ENCODE data around the gene FAM163A. TPM values are rescaled to one million over a fixed set of nuclear protein-coding genes. Genes with fewer than 3 reads are reported as not detected.

The FAM163A gene
- total RNA-seq, 1 experiment from 2014 or later: 0.46 TPM

GRCh38 chr1:179729881-179730280, 13.2 kb upstream of the FAM163A start:
- H3K14ac ChIP-seq (ENCODE audit: insufficient read depth, low read length): no peak overlapping the region
- no peak overlapping the region for H2BK12ac ChIP-seq (ENCODE audit: insufficient read length, low read depth, low read length)
- H3K27me3 ChIP-seq (ENCODE audit: insufficient read depth, low read length): no peaks in the 10 kb centered on the region
- no peak overlapping the region for H3K18ac ChIP-seq (ENCODE audit: insufficient read length, low read depth, low read length)
- no peak for DNase-seq
- H3K79me1 ChIP-seq (ENCODE audit: insufficient read depth, low read depth, low read length, poor library complexity, severe bottlenecking): no peaks in the 10 kb centered on the region
- no peak overlapping the region for H4K91ac ChIP-seq (ENCODE audit: insufficient read length, low read depth, low read length)
- no peak overlapping the region for H2BK15ac ChIP-seq (ENCODE audit: low read depth, low read length)
- no peak overlapping the region for H2AFZ ChIP-seq (ENCODE audit: low read length)
- H3K36me3 Mint-ChIP-seq (ENCODE audit: insufficient read depth in 1 of 3, low read depth in 3 of 3): no peaks in the 10 kb centered on the region
- H3T11ph ChIP-seq (ENCODE audit: low read length): no peak overlapping the region
- no peaks in the 10 kb centered on the region for H3K79me2 ChIP-seq (ENCODE audit: insufficient read depth, low read length)
- no peaks in the 10 kb centered on the region for H3K4me1 ChIP-seq (ENCODE audit: insufficient read depth, low read length)
- H2BK20ac ChIP-seq (ENCODE audit: low read depth, low read length, poor library complexity, severe bottlenecking): no peak overlapping the region
- no peak overlapping the region for H2BK5ac ChIP-seq (ENCODE audit: insufficient read length, low read length)
- no peak overlapping the region for H2BK120ac ChIP-seq (ENCODE audit: low read depth, low read length, poor library complexity, severe bottlenecking)
- H3K23ac ChIP-seq (ENCODE audit: insufficient read length, low read depth, low read length): no peak overlapping the region
- no peaks in the 10 kb centered on the region for H3K23me2 ChIP-seq (ENCODE audit: insufficient read length, low read depth, low read length, poor library complexity, severe bottlenecking)
- no peak overlapping the region for H3K4me3 Mint-ChIP-seq
- H3K27ac ChIP-seq (ENCODE audit: insufficient read length, low read depth, low read length): no peak overlapping the region
- H3K27ac Mint-ChIP-seq: peak overlapping the region in 1 of 3 experiments; percentile 20; a peak in 1 of 7 replicates
- no peaks in the 10 kb centered on the region for H3K9me3 ChIP-seq (ENCODE audit: control insufficient read depth, low read depth, low read length)
- H2AK5ac ChIP-seq (ENCODE audit: insufficient read length, low read length): no peak overlapping the region
- H3K9ac ChIP-seq (ENCODE audit: extremely low read depth, insufficient read length, low read length): no peak overlapping the region
- H3K27me3 Mint-ChIP-seq (ENCODE audit: low read depth): peaks cover 2% of the 10 kb centered on the region; the same call in 1 of the 2 replicates
- no peaks in the 10 kb centered on the region for H3K9me3 Mint-ChIP-seq
- peaks cover 7 to 12% of the 10 kb centered on the region in 2 experiments; a peak in 3 of 4 replicates for H3K4me1 Mint-ChIP-seq
- no peak overlapping the region for H4K8ac ChIP-seq (replicated peaks; ENCODE audit: insufficient read length, low read depth, low read length)
- H4K20me1 ChIP-seq (ENCODE audit: control insufficient read depth, insufficient read depth, insufficient read length): no peaks in the 10 kb centered on the region
- H3K4me2 ChIP-seq (ENCODE audit: insufficient read depth, insufficient read length, low read length): no peak overlapping the region
- H4K5ac ChIP-seq (ENCODE audit: insufficient read length, low read depth, low read length): no peak overlapping the region
- no peak overlapping the region for H3K56ac ChIP-seq (ENCODE audit: insufficient read length, low read depth, low read length)
- WGBS (ENCODE audit: extremely low coverage, insufficient read length, low lambda C conversion rate): no CpG with 5 or more reads among the region's 4 CpGs
- no peak for TF ChIP-seq CTCF (conservative IDR thresholded peaks at IDR 0.05)
- H3K4ac ChIP-seq (ENCODE audit: low read depth, low read length): no peak overlapping the region

All from H9 (cell line).